PC-3 (cell line): Measurements from ENCODE around the gene SDK2. TPM values are rescaled to one million over a fixed set of nuclear protein-coding genes. Genes with fewer than 3 reads are reported as not detected.

Experiments
- ATAC-seq: fragments of 200-7000 bp; cut with Tn5 transposase; 2 replicates; pipeline ENCODE4 v1.9.1; 2020; ENCODE audit warnings: mild to moderate bottlenecking, moderate library complexity
- BruUV-seq: library from RNA; stranded (reverse); fragments of 400-500 nt; replicated peaks from 2 replicates; lab custom pipeline; 2021; lab: Mats Ljungman, UMichigan
- CTCF ChIA-PET: fragments of 300-600 bp; sonication (Branson Sonifier 250); formaldehyde crosslinking; loops from one replicate; lab custom pipeline; 2022; ENCODE audit warnings: antibody characterized with exemption; lab: Charles Lee
- POLR2A ChIA-PET: fragments of 300-600 bp; sonication (Branson Sonifier 250); formaldehyde crosslinking; loops from one replicate; lab custom pipeline; 2022; ENCODE audit warnings: antibody characterized with exemption; ENCODE audit not compliant: unreplicated experiment; lab: Charles Lee
- DNase-seq: peaks from one replicate; pipeline ENCODE4 v3.0.0-alpha.2; 2015
- H2AFZ ChIP-seq: fragments of 300-600 bp; sonication (generic); 2 replicates; pipeline ENCODE4 v1.6.0; 2016; ENCODE audit warnings: antibody characterized with exemption, low read length
- H3F3A ChIP-seq: fragments of 300-600 bp; sonication (generic); one replicate; pipeline ENCODE4 v1.6.0; 2017; ENCODE audit warnings: antibody characterized with exemption, low read length, control low read depth, mild to moderate bottlenecking; ENCODE audit not compliant: unreplicated experiment
- H3K27ac ChIP-seq: fragments of 300-600 bp; sonication (generic); 2 replicates; pipeline ENCODE4 v1.5.1; 2016; ENCODE audit warnings: mild to moderate bottlenecking, low read length
- H3K27me3 ChIP-seq: fragments of 300-600 bp; sonication (generic); 2 replicates; pipeline ENCODE4 v1.6.1; 2016; ENCODE audit warnings: low read length, mixed read lengths
- H3K36me3 ChIP-seq: fragments of 300-600 bp; sonication (generic); 2 replicates; pipeline ENCODE4 v1.6.1; 2016; ENCODE audit warnings: low read depth, mixed run types, low read length, mixed read lengths
- H3K4me1 ChIP-seq: fragments of 300-600 bp; sonication (generic); 2 replicates; pipeline ENCODE4 v1.5.1; 2016; ENCODE audit warnings: low read length; ENCODE audit not compliant: insufficient read depth
- H3K4me2 ChIP-seq: fragments of 300-600 bp; sonication (generic); 2 replicates; pipeline ENCODE4 v1.6.0; 2016; ENCODE audit warnings: low read length
- H3K4me3 ChIP-seq: fragments of 300-600 bp; sonication (generic); 2 replicates; pipeline ENCODE4 v1.5.1; 2016; ENCODE audit warnings: mild to moderate bottlenecking, low read length, mixed read lengths
- H3K79me2 ChIP-seq: fragments of 300-600 bp; sonication (generic); 2 replicates; pipeline ENCODE4 v1.6.1; 2017; ENCODE audit warnings: low read length, mixed read lengths
- H3K9ac ChIP-seq: fragments of 300-600 bp; sonication (generic); 2 replicates; pipeline ENCODE4 v1.6.0; 2016; ENCODE audit warnings: mild to moderate bottlenecking, low read length
- H3K9me2 ChIP-seq: fragments of 300-600 bp; sonication (generic); replicated peaks from 2 replicates; pipeline ENCODE4 v1.6.1; 2016; ENCODE audit warnings: mixed run types, low read length, mixed read lengths
- H3K9me3 ChIP-seq: fragments of 300-600 bp; sonication (generic); 2 replicates; pipeline ENCODE4 v1.6.1; 2016; ENCODE audit warnings: low read length, mixed read lengths
- H4K20me1 ChIP-seq: fragments of 300-600 bp; sonication (generic); 2 replicates; pipeline ENCODE4 v1.6.1; 2016; ENCODE audit warnings: low read length, mixed read lengths
- CTCF ChIP-seq: fragments of 300-600 bp; sonication (generic); conservative IDR thresholded peaks from 2 replicates; pipeline ENCODE4 v1.5.1; 2017; ENCODE audit warnings: antibody characterized with exemption, low read depth, mild to moderate bottlenecking, low read length
- EZH2 ChIP-seq: fragments of 300-600 bp; sonication (generic); IDR thresholded peaks from one replicate; pipeline ENCODE4 v1.6.1; 2017; ENCODE audit warnings: antibody characterized with exemption, mild to moderate bottlenecking, low read length; ENCODE audit not compliant: unreplicated experiment
- EZH2phosphoT487 ChIP-seq: fragments of 300-600 bp; sonication (generic); IDR thresholded peaks from 2 replicates; pipeline ENCODE4 v1.6.1; 2018; ENCODE audit warnings: mild to moderate bottlenecking, antibody characterized with exemption, low read length, borderline replicate concordance
- intact Hi-C: fragments of 100-400 bp; cut with micrococcal nuclease; formaldehyde crosslinking; loops from 2 replicates; pipeline ENCODE4 v1.9.0; 2023
- total RNA-seq: library from RNA; depleted of rRNA; stranded (reverse); fragments of >200 nt; gene quantifications from 2 replicates; pipeline ENCODE4 v1.2.3, GENCODE V29; 2014

SDK2 gene
- total RNA-seq, 1 experiment from 2014 or later, result 0.07 TPM

GRCh38 chr17:73586921-73587602, 57.2 kb downstream of the SDK2 start:
- no peak overlapping the region for H3K9ac ChIP-seq
- H3K4me3 ChIP-seq, result no peak overlapping the region
- no peaks in the 10 kb centered on the region for H3K9me3 ChIP-seq
- TF ChIP-seq EZH2phosphoT487 (no peak), EZH2 (no peak), CTCF (no peak)
- H3K4me1 ChIP-seq, result no peaks in the 10 kb centered on the region
- H3K27me3 ChIP-seq, result peaks cover 70% of the 10 kb centered on the region
- no peaks in the 10 kb centered on the region for H3K79me2 ChIP-seq
- H2AFZ ChIP-seq, result no peak overlapping the region
- no TSS peak for BruUV-seq
- ChIA-PET CTCF (no interaction called here), POLR2A (no interaction called here)
- H3F3A ChIP-seq, result no peaks in the 10 kb centered on the region
- H4K20me1 ChIP-seq, result no peaks in the 10 kb centered on the region
- intact Hi-C loops, result no loop called here
- ATAC-seq (peak; percentile 69; the same call in 1 of the 2 replicates), DNase-seq (peak; percentile 47)
- H3K9me2 ChIP-seq, result no peaks in the 10 kb centered on the region
- H3K27ac ChIP-seq, result no peak overlapping the region
- H3K4me2 ChIP-seq, result no peak overlapping the region
- no peaks in the 10 kb centered on the region for H3K36me3 ChIP-seq

GRCh38 chr17:73586275-73586832, 57.9 kb downstream of the SDK2 start:
- ATAC-seq, result no peak
- intact Hi-C loops, result no loop called here
- Histone ChIP-seq H3K4me1 (no peaks in the 10 kb centered on the region), H3K4me3 (no peak overlapping the region), H3K9me3 (no peaks in the 10 kb centered on the region), H3F3A (no peaks in the 10 kb centered on the region), H3K9ac (no peak overlapping the region), H3K36me3 (no peaks in the 10 kb centered on the region), H3K4me2 (no peak overlapping the region), H2AFZ (no peak overlapping the region), H3K27me3 (peaks cover 68% of the 10 kb centered on the region), H4K20me1 (no peaks in the 10 kb centered on the region), H3K79me2 (no peaks in the 10 kb centered on the region), H3K9me2 (no peaks in the 10 kb centered on the region), H3K27ac (no peak overlapping the region)
- no peak for DNase-seq
- TF ChIP-seq CTCF, result no peak
- no peak for TF ChIP-seq EZH2phosphoT487
- no peak for TF ChIP-seq EZH2
- CTCF ChIA-PET, result no interaction called here
- POLR2A ChIA-PET, result no interaction called here
- no TSS peak for BruUV-seq

GRCh38 chr17:73585583-73585982, 58.7 kb downstream of the SDK2 start:
- CTCF ChIA-PET, result no interaction called here
- no peaks in the 10 kb centered on the region for H4K20me1 ChIP-seq

More at GRCh38 chr17:73585583-73585982, 58.7 kb downstream of the SDK2 start:
- Histone ChIP-seq H3K27me3 (peaks cover 68% of the 10 kb centered on the region), H3K9me3 (no peaks in the 10 kb centered on the region), H3K4me2 (no peak overlapping the region), H3K9ac (no peak overlapping the region), H3K4me3 (no peak overlapping the region), H2AFZ (no peak overlapping the region), H3K4me1 (no peaks in the 10 kb centered on the region), H3F3A (no peaks in the 10 kb centered on the region), H3K79me2 (no peaks in the 10 kb centered on the region), H3K27ac (no peak overlapping the region), H3K36me3 (no peaks in the 10 kb centered on the region), H3K9me2 (no peaks in the 10 kb centered on the region)
- DNase-seq (no peak), ATAC-seq (no peak)
- peak; percentile 49 for TF ChIP-seq CTCF
- TF ChIP-seq EZH2, result no peak
- no peak for TF ChIP-seq EZH2phosphoT487
- BruUV-seq, result no TSS peak
- intact Hi-C loops, result no loop called here
- POLR2A ChIA-PET, result no interaction called here
